ENCODE data around the gene MED12. TPM values are rescaled to one million over a fixed set of nuclear protein-coding genes. Genes with fewer than 3 reads are reported as not detected.

MED12 gene
- total RNA-seq, 1 donor from 2014 or later: 76.3 TPM

DNA sequence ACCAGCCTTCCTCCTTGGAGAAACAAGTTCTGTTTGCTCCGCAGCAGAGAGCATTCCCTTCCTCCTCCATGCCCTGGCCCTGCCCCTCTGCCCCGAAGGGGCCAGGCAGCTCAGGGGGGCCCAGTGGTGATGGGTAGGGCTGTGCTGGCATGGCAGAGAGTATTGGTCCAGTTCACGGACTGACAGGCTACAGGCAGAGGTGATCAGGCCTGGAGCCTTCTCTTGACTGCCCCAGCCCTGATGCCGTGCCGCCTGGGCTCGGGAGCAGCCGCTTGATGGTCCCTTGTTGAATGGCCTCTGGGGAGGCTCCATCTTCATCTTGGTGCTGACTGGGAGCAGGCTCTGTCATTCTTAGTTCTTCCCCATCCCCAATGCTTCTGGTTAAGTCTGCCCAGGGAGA lies 35.8 kb downstream of the MED12 start:
- H3K4me3 Mint-ChIP-seq: no peak overlapping the region
- no peaks in the 10 kb centered on the region for H3K4me1 Mint-ChIP-seq
- DNase-seq (ENCODE audit: low read depth, low spot score): no peak
- TF ChIP-seq, protein P1, sequence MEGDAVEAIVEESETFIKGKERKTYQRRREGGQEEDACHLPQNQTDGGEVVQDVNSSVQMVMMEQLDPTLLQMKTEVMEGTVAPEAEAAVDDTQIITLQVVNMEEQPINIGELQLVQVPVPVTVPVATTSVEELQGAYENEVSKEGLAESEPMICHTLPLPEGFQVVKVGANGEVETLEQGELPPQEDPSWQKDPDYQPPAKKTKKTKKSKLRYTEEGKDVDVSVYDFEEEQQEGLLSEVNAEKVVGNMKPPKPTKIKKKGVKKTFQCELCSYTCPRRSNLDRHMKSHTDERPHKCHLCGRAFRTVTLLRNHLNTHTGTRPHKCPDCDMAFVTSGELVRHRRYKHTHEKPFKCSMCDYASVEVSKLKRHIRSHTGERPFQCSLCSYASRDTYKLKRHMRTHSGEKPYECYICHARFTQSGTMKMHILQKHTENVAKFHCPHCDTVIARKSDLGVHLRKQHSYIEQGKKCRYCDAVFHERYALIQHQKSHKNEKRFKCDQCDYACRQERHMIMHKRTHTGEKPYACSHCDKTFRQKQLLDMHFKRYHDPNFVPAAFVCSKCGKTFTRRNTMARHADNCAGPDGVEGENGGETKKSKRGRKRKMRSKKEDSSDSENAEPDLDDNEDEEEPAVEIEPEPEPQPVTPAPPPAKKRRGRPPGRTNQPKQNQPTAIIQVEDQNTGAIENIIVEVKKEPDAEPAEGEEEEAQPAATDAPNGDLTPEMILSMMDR (conservative IDR thresholded peaks at IDR 0.05): no peak
- H3K36me3 Mint-ChIP-seq (ENCODE audit: low read depth): peaks cover 11% of the 10 kb centered on the region
- no peaks in the 10 kb centered on the region for H3K27me3 Mint-ChIP-seq (ENCODE audit: low read depth)
- H3K9me3 Mint-ChIP-seq: no peaks in the 10 kb centered on the region
- H3K27ac Mint-ChIP-seq (ENCODE audit: unreplicated experiment): no peak overlapping the region

DNA sequence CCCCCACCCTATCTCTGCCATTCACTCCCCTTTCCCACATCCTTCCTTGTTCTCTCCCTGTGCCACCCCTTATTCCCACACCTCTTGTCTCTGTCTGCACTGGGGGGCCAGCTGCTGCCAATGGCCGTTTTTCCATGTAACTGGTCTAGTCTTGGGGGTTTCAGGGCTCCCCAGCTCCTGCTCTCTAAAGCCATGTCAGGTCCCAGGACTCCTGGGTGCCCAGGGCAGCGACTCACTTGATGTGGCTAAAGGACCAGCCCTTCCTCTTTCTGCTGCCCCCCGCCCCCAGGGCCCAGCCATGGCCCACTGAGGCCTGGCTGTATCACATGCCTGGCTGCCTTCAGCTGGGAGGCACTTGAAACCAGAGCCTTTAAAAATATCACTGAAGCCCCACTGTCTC lies 36.2 kb downstream of the MED12 start:
- Mint-ChIP-seq H3K4me3 (no peak overlapping the region), H3K36me3 (ENCODE audit: low read depth) (peaks cover 11% of the 10 kb centered on the region), H3K27ac (ENCODE audit: unreplicated experiment) (no peak overlapping the region), H3K27me3 (ENCODE audit: low read depth) (no peaks in the 10 kb centered on the region), H3K9me3 (no peaks in the 10 kb centered on the region), H3K4me1 (no peaks in the 10 kb centered on the region)
- TF ChIP-seq, protein P1 (conservative IDR thresholded peaks at IDR 0.05): no peak
- no peak for DNase-seq (ENCODE audit: low read depth, low spot score)

DNA sequence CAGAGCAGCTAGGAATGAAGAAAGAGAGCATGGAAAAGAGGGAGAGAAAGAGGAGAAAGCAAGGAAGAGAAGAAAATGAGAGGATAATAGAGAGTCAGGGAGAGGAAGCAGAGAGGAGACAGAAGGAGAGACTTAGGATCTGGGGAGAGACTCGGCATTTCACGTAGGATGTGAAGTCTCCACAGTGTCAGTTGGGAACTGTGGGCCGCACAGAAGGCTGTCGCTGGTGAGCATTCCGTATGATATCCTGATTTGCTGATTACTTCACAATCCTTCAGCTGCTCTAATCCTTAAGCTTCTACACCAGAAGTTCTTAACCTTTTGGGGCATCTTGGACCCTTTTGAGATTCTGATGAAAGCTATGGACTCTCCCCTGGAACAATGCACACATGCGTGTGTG lies 40.2 kb downstream of the MED12 start:
- Mint-ChIP-seq H3K27ac (ENCODE audit: unreplicated experiment) (no peak overlapping the region), H3K9me3 (peaks cover 3% of the 10 kb centered on the region), H3K27me3 (ENCODE audit: low read depth) (no peaks in the 10 kb centered on the region), H3K36me3 (ENCODE audit: low read depth) (peaks cover 14% of the 10 kb centered on the region), H3K4me3 (no peak overlapping the region), H3K4me1 (peaks cover 8% of the 10 kb centered on the region)
- TF ChIP-seq, protein P1 (conservative IDR thresholded peaks at IDR 0.05): no peak
- DNase-seq (ENCODE audit: low read depth, low spot score): no peak

DNA sequence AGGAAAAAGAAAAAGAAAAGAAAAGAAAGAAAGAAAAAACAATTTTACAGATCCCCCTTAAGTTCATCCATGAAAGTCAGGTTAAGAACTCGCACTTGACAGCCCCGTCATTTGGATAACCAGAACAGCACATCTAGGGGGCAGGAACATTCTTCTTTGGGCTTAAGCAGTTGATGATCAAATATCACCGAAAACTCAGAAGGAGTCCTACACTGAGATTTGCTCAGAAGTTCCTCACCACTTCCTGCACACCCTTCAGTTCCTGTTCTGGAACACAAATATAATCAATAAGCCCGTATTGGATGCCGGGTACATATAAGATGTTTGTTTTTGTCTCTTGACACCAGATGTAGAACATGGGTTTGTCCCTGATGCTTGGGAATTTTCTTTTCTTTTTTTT lies 40.9 kb downstream of the MED12 start:
- H3K27ac Mint-ChIP-seq (ENCODE audit: unreplicated experiment): no peak overlapping the region
- peaks cover 8% of the 10 kb centered on the region for H3K4me1 Mint-ChIP-seq
- H3K36me3 Mint-ChIP-seq (ENCODE audit: low read depth): peaks cover 17% of the 10 kb centered on the region
- H3K9me3 Mint-ChIP-seq: peaks cover 3% of the 10 kb centered on the region
- TF ChIP-seq, protein P1 (conservative IDR thresholded peaks at IDR 0.05): no peak
- no peaks in the 10 kb centered on the region for H3K27me3 Mint-ChIP-seq (ENCODE audit: low read depth)
- H3K4me3 Mint-ChIP-seq: no peak overlapping the region
- DNase-seq (ENCODE audit: low read depth, low spot score): no peak

DNA sequence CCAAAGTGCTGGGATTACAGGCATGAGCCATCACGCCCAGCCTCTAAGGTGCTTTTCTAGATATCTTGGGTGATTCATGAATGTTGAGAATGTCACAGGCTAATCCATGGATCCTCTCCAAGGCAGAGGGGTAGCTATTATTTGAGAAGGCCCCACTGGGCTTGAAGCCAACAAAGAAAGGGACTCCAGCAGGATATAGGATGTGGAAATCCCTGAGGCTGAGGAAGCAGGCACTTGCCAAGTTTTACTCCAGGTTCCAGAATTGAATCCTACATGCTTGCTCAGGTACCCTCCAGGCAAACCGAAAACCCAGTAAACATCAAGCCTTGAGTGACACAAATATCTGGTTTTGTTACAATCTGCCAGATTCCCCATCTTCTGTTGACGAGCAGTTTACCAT lies 42.1 kb downstream of the MED12 start:
- no peak for DNase-seq (ENCODE audit: low read depth, low spot score)
- TF ChIP-seq, protein P1 (conservative IDR thresholded peaks at IDR 0.05): no peak
- peaks cover 8% of the 10 kb centered on the region for H3K4me1 Mint-ChIP-seq
- peaks cover 17% of the 10 kb centered on the region for H3K36me3 Mint-ChIP-seq (ENCODE audit: low read depth)
- H3K4me3 Mint-ChIP-seq: no peak overlapping the region
- H3K27me3 Mint-ChIP-seq (ENCODE audit: low read depth): no peaks in the 10 kb centered on the region
- H3K27ac Mint-ChIP-seq (ENCODE audit: unreplicated experiment): no peak overlapping the region
- H3K9me3 Mint-ChIP-seq: peaks cover 3% of the 10 kb centered on the region

DNA sequence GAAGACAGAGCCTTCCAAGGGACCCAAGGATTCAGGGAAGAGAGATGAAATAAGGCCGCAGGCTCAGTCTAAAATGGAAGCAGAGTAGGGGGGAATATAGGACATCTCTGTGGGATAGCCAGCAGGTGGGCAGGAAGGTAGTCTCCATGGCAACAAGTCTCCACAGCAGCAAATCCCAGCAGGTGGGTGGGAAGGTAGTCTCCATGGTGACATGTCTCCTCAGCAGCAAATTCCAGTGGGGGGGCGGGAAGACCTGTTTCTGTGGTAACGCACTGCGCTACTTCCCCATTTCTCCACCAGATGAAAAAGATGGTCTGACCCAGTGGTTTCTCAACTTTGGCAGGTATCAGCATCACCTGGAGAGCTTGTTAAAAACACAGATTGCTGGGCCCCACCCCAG lies 44.6 kb downstream of the MED12 start:
- Mint-ChIP-seq H3K27ac (ENCODE audit: unreplicated experiment) (no peak overlapping the region), H3K4me3 (no peak overlapping the region), H3K9me3 (peaks cover 3% of the 10 kb centered on the region), H3K36me3 (ENCODE audit: low read depth) (peaks cover 16% of the 10 kb centered on the region), H3K4me1 (peaks cover 8% of the 10 kb centered on the region), H3K27me3 (ENCODE audit: low read depth) (no peaks in the 10 kb centered on the region)
- no peak for DNase-seq (ENCODE audit: low read depth, low spot score)
- TF ChIP-seq, protein P1 (conservative IDR thresholded peaks at IDR 0.05): no peak
